ENCODE results near the gene ABHD5. TPM values are rescaled to one million over a fixed set of nuclear protein-coding genes. Genes with fewer than 3 reads are reported as not detected.

The ABHD5 gene
- total and polyA plus RNA-seq, 10 of the 15 experiments (the other 5 are each of a cell fraction or from before 2014, with no cell fraction given) = 5.5 to 24.4 (median 9.5) TPM

DNA sequence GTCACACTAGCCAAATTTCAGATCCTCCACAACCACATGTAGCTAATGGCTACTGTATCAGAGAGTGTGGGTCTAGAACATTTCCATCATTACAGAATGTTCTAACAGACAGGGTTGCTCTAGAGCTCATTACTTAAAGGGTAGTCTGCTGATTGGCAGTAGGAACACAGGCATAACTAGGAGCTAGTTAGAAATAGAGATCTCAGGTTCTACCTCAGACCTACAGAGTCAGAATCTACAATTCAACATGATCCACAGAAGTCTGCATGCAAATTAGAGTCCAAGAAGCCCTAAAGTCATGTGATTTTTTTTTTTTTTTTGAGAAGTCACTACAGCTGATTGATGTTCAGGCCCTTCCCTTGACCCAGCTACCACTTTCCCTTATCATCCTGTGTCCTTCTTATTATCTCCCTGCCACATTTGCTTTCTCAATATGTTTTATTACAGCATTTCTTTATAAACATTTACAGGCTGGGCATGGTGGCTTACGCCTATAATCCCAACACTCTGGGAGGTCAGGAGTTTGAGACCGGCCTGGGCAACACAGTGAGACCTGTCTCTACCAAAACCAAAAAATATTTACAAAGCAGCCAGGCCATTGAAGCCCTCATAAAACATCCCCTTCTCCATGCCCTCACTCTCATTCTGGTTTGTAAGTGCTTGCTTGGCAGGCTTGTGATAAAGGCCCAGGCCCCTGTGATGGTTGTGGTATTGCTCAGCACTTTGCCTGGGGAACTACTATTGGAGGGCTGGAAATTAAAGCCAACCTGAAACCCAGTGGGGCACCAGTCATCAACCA lies 3.8 kb upstream of the ABHD5 start (continued):
- no peak for TF ChIP-seq CEBPB (IDR thresholded peaks at IDR 0.05; ENCODE audit: borderline replicate concordance in 1 of 2, low read depth in 2 of 2, low read length in 2 of 2)

GRCh38 chr3:43687499-43687811 lies 3.3 kb upstream of the ABHD5 start:
- H3K27ac ChIP-seq (ENCODE audit: control insufficient read depth, insufficient read depth) = no peak overlapping the region
- H3K4me3 ChIP-seq = no peak overlapping the region
- no peak overlapping the region for H3K9ac ChIP-seq (ENCODE audit: control insufficient read depth, insufficient read depth, low read length)
- SMC1A ChIA-PET (ENCODE audit: uncharacterized antibody, unreplicated experiment) = no interaction called here
- RAD21 ChIA-PET (ENCODE audit: unreplicated experiment) = no interaction called here
- in situ Hi-C loops (cut with MboI) = no loop called here
- H3K79me2 ChIP-seq (ENCODE audit: control insufficient read depth, insufficient read depth, low read length) = peaks cover 5% of the 10 kb centered on the region
- no peak overlapping the region for H2AFZ ChIP-seq (ENCODE audit: control insufficient read depth, low read depth, low read length)
- intact Hi-C loops (cut with micrococcal nuclease; ENCODE audit: unreplicated experiment) = no loop called here
- ATAC-seq (no peak), FAIRE-seq (no peak), DNase-seq (ENCODE audit: low read depth, low spot score) (no peak)
- no peaks in the 10 kb centered on the region for H3K9me3 ChIP-seq (replicated peaks; ENCODE audit: control insufficient read depth, insufficient read depth, low read length)
- no peaks in the 10 kb centered on the region for H4K20me1 ChIP-seq (ENCODE audit: control insufficient read depth, insufficient read depth)
- H3K4me2 ChIP-seq (ENCODE audit: control insufficient read depth, insufficient read depth) = no peak overlapping the region
- H3K27me3 ChIP-seq (replicated peaks in 1 of 2; ENCODE audit: control insufficient read depth in 2 of 2, insufficient read depth in 2 of 2, low read length in 1 of 2) = no peaks in the 10 kb centered on the region
- CTCF ChIA-PET = interaction anchor here (1.5 kb wide), 1 partner anchor 10 kb away, joined by 3 read pairs; no protein-coding TSS in a partner anchor
- TF ChIP-seq, protein P1, sequence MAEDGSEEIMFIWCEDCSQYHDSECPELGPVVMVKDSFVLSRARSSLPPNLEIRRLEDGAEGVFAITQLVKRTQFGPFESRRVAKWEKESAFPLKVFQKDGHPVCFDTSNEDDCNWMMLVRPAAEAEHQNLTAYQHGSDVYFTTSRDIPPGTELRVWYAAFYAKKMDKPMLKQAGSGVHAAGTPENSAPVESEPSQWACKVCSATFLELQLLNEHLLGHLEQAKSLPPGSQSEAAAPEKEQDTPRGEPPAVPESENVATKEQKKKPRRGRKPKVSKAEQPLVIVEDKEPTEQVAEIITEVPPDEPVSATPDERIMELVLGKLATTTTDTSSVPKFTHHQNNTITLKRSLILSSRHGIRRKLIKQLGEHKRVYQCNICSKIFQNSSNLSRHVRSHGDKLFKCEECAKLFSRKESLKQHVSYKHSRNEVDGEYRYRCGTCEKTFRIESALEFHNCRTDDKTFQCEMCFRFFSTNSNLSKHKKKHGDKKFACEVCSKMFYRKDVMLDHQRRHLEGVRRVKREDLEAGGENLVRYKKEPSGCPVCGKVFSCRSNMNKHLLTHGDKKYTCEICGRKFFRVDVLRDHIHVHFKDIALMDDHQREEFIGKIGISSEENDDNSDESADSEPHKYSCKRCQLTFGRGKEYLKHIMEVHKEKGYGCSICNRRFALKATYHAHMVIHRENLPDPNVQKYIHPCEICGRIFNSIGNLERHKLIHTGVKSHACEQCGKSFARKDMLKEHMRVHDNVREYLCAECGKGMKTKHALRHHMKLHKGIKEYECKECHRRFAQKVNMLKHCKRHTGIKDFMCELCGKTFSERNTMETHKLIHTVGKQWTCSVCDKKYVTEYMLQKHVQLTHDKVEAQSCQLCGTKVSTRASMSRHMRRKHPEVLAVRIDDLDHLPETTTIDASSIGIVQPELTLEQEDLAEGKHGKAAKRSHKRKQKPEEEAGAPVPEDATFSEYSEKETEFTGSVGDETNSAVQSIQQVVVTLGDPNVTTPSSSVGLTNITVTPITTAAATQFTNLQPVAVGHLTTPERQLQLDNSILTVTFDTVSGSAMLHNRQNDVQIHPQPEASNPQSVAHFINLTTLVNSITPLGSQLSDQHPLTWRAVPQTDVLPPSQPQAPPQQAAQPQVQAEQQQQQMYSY (CRISPR knock-in tag; IDR thresholded peaks at IDR 0.05) = no peak
- TF ChIP-seq FOS (IDR thresholded peaks at IDR 0.05; ENCODE audit: borderline replicate concordance, extremely low read depth, insufficient read length) = no peak
- TF ChIP-seq NBN (IDR thresholded peaks at IDR 0.05) = no peak
- no peak for TF ChIP-seq IKZF2 (IDR thresholded peaks at IDR 0.05)
- no peaks in the 10 kb centered on the region for H3K36me3 ChIP-seq (ENCODE audit: control insufficient read depth in 2 of 2, insufficient read depth in 2 of 2, low read length in 1 of 2)
- BruUV-seq (replicated peaks) = no TSS peak
- H3K4me1 ChIP-seq (ENCODE audit: control insufficient read depth, insufficient read depth, low read length) = 0 out of 2 replicates have a peak, but pooled peaks cover 6% of the 10 kb centered on the region
- 92% methylated on average over 1 of the region's 1 CpG for WGBS (ENCODE audit: insufficient coverage, insufficient replicate concordance, low lambda C conversion rate, missing lambda C conversion rate)
- POLR2A ChIA-PET = no interaction called here

All from GM12878 (cell line).